A673 (cell line): ENCODE data around the gene KCNJ14.

ENCODE experiments used
- EZH2 ChIP-seq: fragments of 200-600 bp; sonication (generic); IDR thresholded peaks from 2 replicates; pipeline ENCODE4 v1.6.1; 2017; ENCODE audit warnings: borderline replicate concordance, low read depth, mild to moderate bottlenecking, mixed read lengths, antibody characterized with exemption, low read length; ENCODE audit not compliant: poor library complexity, severe bottlenecking
- TF ChIP-seq, protein P1 (sequence below): fragments of 300-800, 200-600 bp; sonication (generic); conservative IDR thresholded peaks from 2 replicates; pipeline ENCODE4 v1.5.1; 2017; ENCODE audit warnings: low read depth, mild to moderate bottlenecking, antibody characterized with exemption, low read length, moderate library complexity, mixed read lengths

DNA sequence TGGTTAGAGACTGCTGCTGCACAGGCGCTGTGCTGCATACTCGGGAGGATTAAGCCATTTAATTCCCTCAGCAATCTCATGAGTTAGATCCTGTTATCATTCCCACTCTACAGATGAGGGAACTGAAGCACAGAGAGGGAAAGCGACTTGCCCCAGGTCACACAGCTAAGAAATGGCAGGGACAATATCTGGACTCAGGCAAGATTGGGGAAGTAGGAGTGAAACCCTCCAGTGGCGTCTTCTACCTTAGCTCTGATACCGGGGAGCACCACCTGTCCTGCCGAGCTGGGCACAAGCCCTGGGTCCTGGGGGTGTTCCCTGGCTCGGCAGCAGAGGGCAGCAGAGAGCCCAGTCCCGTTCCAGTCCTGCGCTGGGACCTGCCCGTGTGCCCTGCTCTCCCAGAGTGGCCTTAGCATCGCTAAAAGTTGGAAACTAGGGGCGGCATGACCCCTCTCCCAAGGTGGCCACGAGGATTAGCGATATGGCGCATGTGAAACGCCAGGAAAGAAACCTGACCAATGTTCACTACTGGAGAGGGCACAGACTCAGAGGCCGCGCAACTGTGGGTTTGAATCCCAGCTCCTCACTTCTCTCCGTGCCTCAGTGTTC is 34.3 kb downstream of the KCNJ14 start:
- TF ChIP-seq, protein P1, sequence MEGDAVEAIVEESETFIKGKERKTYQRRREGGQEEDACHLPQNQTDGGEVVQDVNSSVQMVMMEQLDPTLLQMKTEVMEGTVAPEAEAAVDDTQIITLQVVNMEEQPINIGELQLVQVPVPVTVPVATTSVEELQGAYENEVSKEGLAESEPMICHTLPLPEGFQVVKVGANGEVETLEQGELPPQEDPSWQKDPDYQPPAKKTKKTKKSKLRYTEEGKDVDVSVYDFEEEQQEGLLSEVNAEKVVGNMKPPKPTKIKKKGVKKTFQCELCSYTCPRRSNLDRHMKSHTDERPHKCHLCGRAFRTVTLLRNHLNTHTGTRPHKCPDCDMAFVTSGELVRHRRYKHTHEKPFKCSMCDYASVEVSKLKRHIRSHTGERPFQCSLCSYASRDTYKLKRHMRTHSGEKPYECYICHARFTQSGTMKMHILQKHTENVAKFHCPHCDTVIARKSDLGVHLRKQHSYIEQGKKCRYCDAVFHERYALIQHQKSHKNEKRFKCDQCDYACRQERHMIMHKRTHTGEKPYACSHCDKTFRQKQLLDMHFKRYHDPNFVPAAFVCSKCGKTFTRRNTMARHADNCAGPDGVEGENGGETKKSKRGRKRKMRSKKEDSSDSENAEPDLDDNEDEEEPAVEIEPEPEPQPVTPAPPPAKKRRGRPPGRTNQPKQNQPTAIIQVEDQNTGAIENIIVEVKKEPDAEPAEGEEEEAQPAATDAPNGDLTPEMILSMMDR = peak; percentile 97
- TF ChIP-seq EZH2 = no peak
